H1 (cell line): ENCODE measurements around the gene MAPK4. TPM values are rescaled to one million over a fixed set of nuclear protein-coding genes. Genes with fewer than 3 reads are reported as not detected.

Experiments
- CEBPB ChIP-seq: IDR thresholded peaks from 2 replicates; pipeline ENCODE4 v1.6.1; 2012; ENCODE audit warnings: low read depth, low read length
- CHD1 ChIP-seq: IDR thresholded peaks from 2 replicates; pipeline ENCODE4 v1.6.1; 2012; ENCODE audit warnings: low read depth, low read length, improper control_type of control experiment
- CHD7 ChIP-seq: fragments of 300-600 bp; sonication (generic); IDR thresholded peaks from 2 replicates; pipeline ENCODE4 v1.7.1; 2012; ENCODE audit warnings: low read length, moderate library complexity, mild to moderate bottlenecking, inconsistent platforms; ENCODE audit not compliant: insufficient replicate concordance
- EGR1 ChIP-seq: IDR thresholded peaks from 2 replicates; pipeline ENCODE4 v1.6.1; 2011; ENCODE audit warnings: low read depth, low read length, borderline replicate concordance
- FOSL1 ChIP-seq: IDR thresholded peaks from 2 replicates; pipeline ENCODE4 v1.6.1; 2011; ENCODE audit warnings: mild to moderate bottlenecking, low read depth, low read length, moderate library complexity; ENCODE audit not compliant: insufficient read depth
- HDAC2 ChIP-seq, 2 experiments: fragments of 300-600 bp in 1 of 2; sonication (generic) in 1 of 2; IDR thresholded peaks; 2 replicates each; pipeline ENCODE4 v1.6.1; 2011 to 2012; ENCODE audit warnings: low read depth in 2 of 2, low read length in 2 of 2, mild to moderate bottlenecking in 2 of 2, moderate library complexity in 2 of 2, borderline replicate concordance in 1 of 2, inconsistent platforms in 1 of 2
- JUND ChIP-seq: IDR thresholded peaks from 2 replicates; pipeline ENCODE4 v1.6.1; 2011; ENCODE audit warnings: mild to moderate bottlenecking, improper control_type of control experiment, low read length
- KDM5A ChIP-seq: fragments of 200-600 bp; IDR thresholded peaks from 2 replicates; pipeline ENCODE4 v1.7.1; 2012; ENCODE audit warnings: mild to moderate bottlenecking, low read length, inconsistent platforms, mixed read lengths
- MAFK ChIP-seq: IDR thresholded peaks from 2 replicates; pipeline ENCODE4 v1.6.1; 2012; ENCODE audit warnings: low read depth, mild to moderate bottlenecking, improper control_type of control experiment, low read length
- TAF7 ChIP-seq: optimal IDR thresholded peaks from 2 replicates; pipeline ENCODE3; 2011; ENCODE audit warnings: low read depth, mild to moderate bottlenecking, inconsistent platforms, low read length, moderate library complexity, borderline replicate concordance
- TBP ChIP-seq: IDR thresholded peaks from 2 replicates; pipeline ENCODE4 v1.6.1; 2011; ENCODE audit warnings: low read depth, low read length, improper control_type of control experiment
- TEAD4 ChIP-seq: IDR thresholded peaks from 2 replicates; pipeline ENCODE4 v1.6.1; 2012; ENCODE audit warnings: low read depth, low read length, inconsistent platforms, mixed read lengths
- polyA plus RNA-seq, 7 experiments: library from polyadenylated mRNA; depleted of rRNA in 3 of 7; stranded (reverse) in 5 of 7; unstranded in 2 of 7; fragments of >200 nt in 5 of 7; fragments of 200-250 nt in 2 of 7; gene quantifications; 1 replicate in 5 of 7; 2 replicates in 1 of 7; 4 replicates in 1 of 7; pipeline versions ENCODE4 v1.2.1 to v1.2.3, GENCODE V29; 2011 to 2013; ENCODE audit warnings: missing spikeins in 2 of 7, mixed read lengths in 2 of 7
- total RNA-seq: library from RNA; stranded (reverse); fragmentation: NEBNext Ultra II Directional; extraction: Animal tissue kit (Norgen Biotek cat#: 25700); gene quantifications from 2 replicates; pipeline ENCODE4 v1.2.1, GENCODE V29; 2021

Gene MAPK4
- total and polyA plus RNA-seq, 2 of the 8 experiments (the other 6 are each of a cell fraction or from before 2014, with no cell fraction given): 3.2 to 3.7 TPM

DNA sequence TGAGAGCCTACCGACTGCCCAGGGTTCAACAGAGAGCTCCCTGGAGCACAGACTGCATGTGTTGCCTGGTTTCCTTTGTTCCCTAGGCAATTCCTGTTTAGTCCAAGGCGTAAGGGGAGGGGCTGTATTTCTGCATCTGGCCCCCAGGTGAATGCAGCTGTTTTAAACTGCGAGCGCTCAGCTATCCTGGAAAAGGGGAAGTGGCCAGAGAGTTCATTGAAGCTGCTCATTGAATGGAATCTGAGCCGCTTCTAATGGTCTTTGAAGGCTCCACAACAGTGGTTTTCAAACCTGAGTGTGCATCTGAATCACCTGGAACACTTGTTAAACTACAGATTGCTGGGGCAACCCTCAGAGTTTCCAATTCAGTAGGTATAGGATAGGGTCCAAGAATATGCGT is 18.1 kb downstream of the MAPK4 start (continued):
- no peak for TF ChIP-seq CHD7
- TF ChIP-seq HDAC2 (IDR thresholded peaks at IDR 0.05; ENCODE audit: borderline replicate concordance in 1 of 2, low read depth in 2 of 2, low read length in 2 of 2): no peak
- TF ChIP-seq EGR1: no peak
- TF ChIP-seq MAFK: no peak
- TF ChIP-seq TAF7: no peak
- TF ChIP-seq FOSL1: no peak
- TF ChIP-seq TBP: no peak
- no peak for TF ChIP-seq JUND
- no peak for TF ChIP-seq KDM5A
- no peak for TF ChIP-seq CEBPB
- no peak for TF ChIP-seq TEAD4
- no peak for TF ChIP-seq CHD1
